PFSK-1 (cell line): ENCODE data around the gene TENT4A.

Experiments used
- FOXP2 ChIP-seq: optimal IDR thresholded peaks from 2 replicates; pipeline ENCODE3; 2011; ENCODE audit warnings: borderline replicate concordance, control low read depth, inconsistent platforms; ENCODE audit not compliant: insufficient read depth; ENCODE audit errors: extremely low read length, extremely low read depth
- POLR2AphosphoS5 ChIP-seq: IDR thresholded peaks from 2 replicates; pipeline ENCODE4 v1.6.1; 2012; ENCODE audit warnings: low read depth, mild to moderate bottlenecking, control low read depth, low read length, moderate library complexity
- REST ChIP-seq, 2 experiments: IDR thresholded peaks; 2 replicates each; pipeline versions ENCODE4 v1.6.1 to v1.8.0; 2011 to 2012; ENCODE audit warnings: low read depth in 2 of 2, low read length in 2 of 2, control low read depth in 1 of 2, inconsistent platforms in 1 of 2, mild to moderate bottlenecking in 1 of 2, moderate library complexity in 1 of 2; ENCODE audit not compliant: insufficient read depth in 1 of 2
- SIN3A ChIP-seq: IDR thresholded peaks from 2 replicates; pipeline ENCODE4 v1.6.1; 2012; ENCODE audit warnings: mild to moderate bottlenecking, low read length, moderate library complexity, borderline replicate concordance; ENCODE audit not compliant: insufficient read depth
- TAF1 ChIP-seq: IDR thresholded peaks from 2 replicates; pipeline ENCODE4 v1.6.1; 2012; ENCODE audit warnings: low read length, control low read depth, borderline replicate concordance; ENCODE audit not compliant: insufficient read depth

The TENT4A gene

GRCh38 chr5:6703806-6704205, 9.4 kb upstream of the TENT4A start:
- TF ChIP-seq TAF1 = no peak
- no peak for TF ChIP-seq FOXP2
- TF ChIP-seq POLR2AphosphoS5 = no peak
- no peak for TF ChIP-seq SIN3A
- TF ChIP-seq REST (IDR thresholded peaks at IDR 0.05; ENCODE audit: insufficient read depth in 1 of 2, low read depth in 2 of 2, low read length in 2 of 2) = no peak

- TF ChIP-seq TAF1 = no peak
- TF ChIP-seq FOXP2 = no peak
- TF ChIP-seq SIN3A = no peak
- TF ChIP-seq POLR2AphosphoS5 = no peak
- no peak for TF ChIP-seq REST (IDR thresholded peaks at IDR 0.05; ENCODE audit: insufficient read depth in 1 of 2, low read depth in 2 of 2, low read length in 2 of 2)
Observed at GRCh38 chr5:6704361-6704851, 8.8 kb upstream of the TENT4A start.

GRCh38 chr5:6705088-6705487, 8.1 kb upstream of the TENT4A start:
- TF ChIP-seq TAF1 (no peak), FOXP2 (no peak), POLR2AphosphoS5 (no peak), REST (IDR thresholded peaks at IDR 0.05; ENCODE audit: insufficient read depth in 1 of 2, low read depth in 2 of 2, low read length in 2 of 2) (no peak), SIN3A (no peak)

- TF ChIP-seq POLR2AphosphoS5 (no peak), TAF1 (no peak), FOXP2 (no peak), SIN3A (no peak), REST (IDR thresholded peaks at IDR 0.05; ENCODE audit: insufficient read depth in 1 of 2, low read depth in 2 of 2, low read length in 2 of 2) (no peak)
Observed at GRCh38 chr5:6705959-6706358, 7.3 kb upstream of the TENT4A start.

- TF ChIP-seq SIN3A = no peak
- no peak for TF ChIP-seq POLR2AphosphoS5
- TF ChIP-seq TAF1 = no peak
- TF ChIP-seq FOXP2 = no peak
- TF ChIP-seq REST (IDR thresholded peaks at IDR 0.05; ENCODE audit: insufficient read depth in 1 of 2, low read depth in 2 of 2, low read length in 2 of 2) = no peak
Observed at GRCh38 chr5:6707852-6708251, 5.4 kb upstream of the TENT4A start.
